Mucosa of rectum (tissue), 2 donors: ENCODE measurements around the gene SLC23A2.
A peak's percentile ranks its signal among the peaks of the same experiment; 100 is the strongest.

ENCODE experiments used
- H3K27ac ChIP-seq, 2 donors: one replicate each; pipeline ENCODE4 v1.7.0; 2013; ENCODE audit warnings: inconsistent platforms in 2 of 2, low read depth in 2 of 2, low read length in 2 of 2
- H3K27me3 ChIP-seq, 2 donors: one replicate each; pipeline ENCODE4 v1.7.0; 2013; ENCODE audit warnings: low read length in 2 of 2; ENCODE audit not compliant: control insufficient read depth in 2 of 2, insufficient read depth in 2 of 2
- H3K36me3 ChIP-seq, 2 donors: one replicate each; pipeline ENCODE4 v1.7.0; 2013; ENCODE audit warnings: low read length in 2 of 2; ENCODE audit not compliant: control insufficient read depth in 2 of 2, insufficient read depth in 2 of 2
- H3K4me1 ChIP-seq, 2 donors: one replicate each; pipeline ENCODE4 v1.7.0; 2013; ENCODE audit warnings: low read length in 2 of 2, mild to moderate bottlenecking in 1 of 2; ENCODE audit not compliant: control insufficient read depth in 2 of 2, insufficient read depth in 2 of 2
- H3K4me3 ChIP-seq, 2 donors: one replicate each; pipeline ENCODE4 v1.7.0; 2013; ENCODE audit warnings: low read length in 2 of 2
- H3K9ac ChIP-seq, 2 donors: one replicate each; pipeline ENCODE4 v1.7.0; 2013; ENCODE audit warnings: low read length in 2 of 2, low read depth in 1 of 2, mild to moderate bottlenecking in 1 of 2
- H3K9me3 ChIP-seq, 2 donors: one replicate each; pipeline ENCODE4 v1.7.0; 2013; ENCODE audit warnings: low read length in 2 of 2; ENCODE audit not compliant: control insufficient read depth in 2 of 2
- donor health status: healthy.
- donor health status: Normal muscosa, but diverticular disease.

SLC23A2 gene

DNA sequence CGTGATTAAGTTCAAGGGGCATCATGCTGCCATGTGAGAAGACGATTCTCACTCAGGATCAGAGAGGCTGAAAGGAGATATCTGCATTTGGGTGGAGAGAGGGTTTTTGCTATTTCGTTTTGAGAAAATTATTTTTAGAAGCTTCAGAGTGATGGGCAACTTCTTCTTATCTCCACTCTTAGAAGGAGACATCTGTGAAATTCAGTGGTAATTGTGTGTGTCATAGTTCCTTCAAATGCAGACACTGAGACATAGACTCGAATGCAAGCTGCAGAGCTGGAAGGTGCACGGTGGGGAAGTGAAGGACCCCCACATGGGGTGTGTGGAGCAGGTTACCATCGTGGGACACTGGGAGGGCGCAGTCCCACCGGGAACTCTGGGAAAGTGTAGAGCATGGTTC lies 162.8 kb downstream of the SLC23A2 start:
- Histone ChIP-seq H3K27ac (no peak overlapping the region), H3K4me3 (no peak overlapping the region), H3K9ac (no peak overlapping the region), H3K27me3 (no peaks in the 10 kb centered on the region), H3K36me3 (no peaks in the 10 kb centered on the region), H3K4me1 (no peaks in the 10 kb centered on the region), H3K9me3 (no peaks in the 10 kb centered on the region)

DNA sequence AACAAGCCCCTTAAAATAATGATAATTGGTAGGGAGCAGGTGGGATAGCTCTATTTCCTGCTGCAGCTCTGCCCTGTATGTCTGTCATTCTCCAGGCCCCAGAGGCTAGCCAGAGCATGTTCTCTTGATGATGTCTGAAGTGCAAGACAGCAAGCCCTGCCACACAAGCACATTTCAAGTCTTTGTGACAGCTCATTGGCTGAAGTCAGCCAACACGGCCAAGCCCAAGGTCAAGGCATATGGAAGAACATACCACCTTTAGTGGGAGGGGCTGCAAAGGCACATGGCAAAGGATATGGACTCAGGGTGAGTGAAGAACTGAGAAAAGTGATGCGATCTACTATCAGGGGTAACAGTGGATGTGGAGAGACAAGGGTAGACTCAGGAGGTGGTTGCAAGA lies 163.6 kb downstream of the SLC23A2 start:
- no peaks in the 10 kb centered on the region for H3K9me3 ChIP-seq
- H3K4me1 ChIP-seq: no peaks in the 10 kb centered on the region
- no peaks in the 10 kb centered on the region for H3K36me3 ChIP-seq
- H3K27ac ChIP-seq: no peak overlapping the region
- no peak overlapping the region for H3K4me3 ChIP-seq
- no peaks in the 10 kb centered on the region for H3K27me3 ChIP-seq
- H3K9ac ChIP-seq: no peak overlapping the region

DNA sequence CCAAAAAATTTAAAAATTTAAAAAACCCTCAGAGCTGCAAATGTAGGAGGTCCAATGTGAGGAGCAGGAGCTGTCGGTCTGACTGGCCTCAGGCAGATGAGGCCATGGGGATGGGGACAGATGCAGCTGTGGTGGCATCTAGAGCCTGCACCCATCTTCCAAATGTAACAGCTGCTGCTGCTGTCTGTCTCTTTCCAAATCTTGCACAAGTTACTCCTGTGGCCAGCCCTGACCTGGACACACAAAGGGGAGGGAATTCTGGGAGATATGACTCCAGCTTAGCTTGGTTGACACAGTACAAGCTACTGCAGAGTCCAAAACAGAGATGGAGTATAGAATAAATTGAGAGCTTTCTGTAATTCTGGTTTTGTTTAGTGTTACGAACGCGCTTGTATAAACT lies 164.4 kb downstream of the SLC23A2 start:
- H3K27ac ChIP-seq: no peak overlapping the region
- H3K27me3 ChIP-seq: no peaks in the 10 kb centered on the region
- H3K4me1 ChIP-seq: no peaks in the 10 kb centered on the region
- no peaks in the 10 kb centered on the region for H3K9me3 ChIP-seq
- no peak overlapping the region for H3K9ac ChIP-seq
- H3K4me3 ChIP-seq: no peak overlapping the region
- no peaks in the 10 kb centered on the region for H3K36me3 ChIP-seq

DNA sequence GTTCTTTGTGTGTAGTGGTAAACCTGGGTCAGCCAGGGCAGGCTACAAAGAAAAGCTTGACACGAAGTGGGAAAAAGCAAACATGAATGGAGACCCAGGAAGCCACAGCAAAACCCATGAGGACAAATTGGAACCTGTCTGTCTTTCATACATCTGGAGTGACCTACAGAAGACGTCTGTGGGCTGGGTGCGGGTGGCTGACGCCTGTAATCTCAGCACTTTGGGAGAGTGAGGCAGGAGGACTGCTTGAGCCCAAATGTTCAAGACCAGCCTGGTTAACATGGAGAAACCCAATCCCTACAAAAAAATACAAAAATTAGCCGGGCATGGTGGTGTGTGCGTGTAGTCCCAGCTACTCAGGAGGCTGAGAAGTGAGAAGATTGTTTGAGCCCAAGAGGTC lies 164.8 kb downstream of the SLC23A2 start:
- Histone ChIP-seq H3K27ac (no peak overlapping the region), H3K9me3 (no peaks in the 10 kb centered on the region)

DNA sequence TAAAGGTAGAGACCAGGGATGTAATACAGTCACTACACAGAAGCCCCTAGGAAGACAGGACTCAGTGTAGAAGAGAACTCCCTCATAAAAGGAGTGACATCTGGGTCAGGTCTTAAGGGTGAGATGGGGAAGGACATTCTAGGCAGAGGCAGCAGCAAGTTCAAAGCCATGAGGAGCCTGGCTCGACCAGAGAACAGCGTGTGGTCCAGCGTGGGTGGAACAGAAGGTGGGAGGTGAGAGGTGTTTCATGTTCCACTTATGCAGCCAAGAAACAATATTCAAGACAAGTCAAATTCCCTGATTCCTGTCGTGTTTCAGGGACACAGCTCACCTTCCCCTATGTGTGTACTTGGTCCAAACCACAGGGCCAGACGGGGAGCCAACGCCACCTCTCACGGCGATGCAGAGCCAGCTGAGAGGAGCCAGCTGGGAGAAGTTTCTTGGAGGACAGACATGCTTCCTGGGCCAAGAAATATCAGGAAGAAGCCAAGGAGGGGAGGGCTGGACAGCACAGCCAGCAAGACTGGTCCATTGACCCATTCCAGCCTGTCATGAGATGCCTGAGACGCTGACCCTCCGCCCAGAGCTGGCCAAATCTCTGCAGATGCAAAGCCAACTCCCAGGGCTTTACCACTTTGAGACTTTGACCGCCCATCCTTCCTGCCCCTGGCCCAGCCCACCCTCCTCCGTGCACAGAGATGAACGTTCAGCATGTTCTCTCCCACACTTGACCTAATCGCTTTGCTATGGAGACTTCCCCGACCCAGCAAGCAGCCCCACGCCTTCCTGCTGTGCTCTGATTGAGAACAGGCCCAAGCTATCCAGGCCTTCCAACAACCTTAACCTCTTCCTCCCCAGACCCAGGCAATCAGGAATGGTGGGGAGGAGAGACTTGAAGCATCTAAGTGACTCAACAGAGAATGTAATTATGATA lies 165.8 kb downstream of the SLC23A2 start:
- Histone ChIP-seq H3K4me3 (no peak overlapping the region), H3K9me3 (no peaks in the 10 kb centered on the region), H3K9ac (no peak overlapping the region), H3K4me1 (no peaks in the 10 kb centered on the region), H3K36me3 (no peaks in the 10 kb centered on the region), H3K27ac (no peak overlapping the region), H3K27me3 (no peaks in the 10 kb centered on the region)

More for the DNA sequence above, 164.8 kb downstream of the SLC23A2 start:
- H3K4me3 ChIP-seq: no peak overlapping the region
- no peak overlapping the region for H3K9ac ChIP-seq
- H3K27me3 ChIP-seq: no peaks in the 10 kb centered on the region
- no peaks in the 10 kb centered on the region for H3K36me3 ChIP-seq
- H3K4me1 ChIP-seq: no peaks in the 10 kb centered on the region

DNA sequence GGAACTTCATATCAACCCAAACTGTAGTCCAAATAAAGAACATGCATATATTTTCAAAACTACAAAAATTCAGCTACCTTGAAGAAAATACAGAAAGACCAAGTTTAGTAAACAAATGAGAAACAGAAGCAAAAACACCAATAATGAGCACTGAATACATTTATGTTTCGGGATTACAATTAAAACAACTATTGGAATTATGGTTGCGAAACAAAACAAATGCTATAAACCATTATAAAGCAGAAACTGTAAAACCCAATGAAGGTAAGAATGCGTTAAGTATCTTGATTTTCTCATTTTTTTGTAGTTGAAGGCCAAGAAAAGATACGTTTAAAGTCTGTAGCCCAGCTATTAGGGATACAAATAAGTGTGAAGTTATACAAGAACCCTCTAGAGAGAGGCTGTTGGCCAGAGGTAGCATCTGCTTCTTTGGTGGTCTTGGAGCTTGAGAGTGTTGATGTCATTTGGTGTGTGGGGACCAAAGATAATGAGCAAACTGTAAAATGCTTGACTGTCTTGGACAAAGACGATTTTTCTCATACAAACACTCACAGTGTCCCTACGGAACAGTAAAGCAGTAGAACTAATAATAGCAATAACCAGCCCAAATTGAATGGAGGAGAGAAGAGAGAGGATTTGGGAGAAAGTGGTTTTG lies 168.1 kb downstream of the SLC23A2 start:
- no peaks in the 10 kb centered on the region for H3K36me3 ChIP-seq
- no peaks in the 10 kb centered on the region for H3K4me1 ChIP-seq
- no peaks in the 10 kb centered on the region for H3K9me3 ChIP-seq
- no peak overlapping the region for H3K9ac ChIP-seq
- H3K4me3 ChIP-seq: no peak overlapping the region
- no peak overlapping the region for H3K27ac ChIP-seq
- H3K27me3 ChIP-seq: no peaks in the 10 kb centered on the region

DNA sequence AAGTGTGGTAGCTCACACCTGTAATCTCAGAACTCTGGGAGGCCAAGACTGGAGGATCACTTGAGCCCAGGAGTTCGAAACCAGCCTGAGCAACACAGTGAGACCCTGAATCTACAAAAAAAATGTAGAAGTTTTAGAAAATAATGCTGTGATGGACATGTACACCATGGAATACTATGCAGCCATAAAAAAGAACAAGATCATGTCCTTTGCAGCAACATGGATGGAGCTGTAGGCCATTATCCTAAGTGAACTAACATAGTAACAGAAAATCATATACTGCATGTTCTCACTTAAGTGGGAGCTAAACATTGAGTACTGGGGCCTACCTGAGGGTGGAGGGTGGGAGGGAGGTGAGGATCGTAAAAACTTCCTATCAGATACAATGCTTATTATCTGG lies 168.8 kb downstream of the SLC23A2 start:
- Histone ChIP-seq H3K27me3 (no peaks in the 10 kb centered on the region), H3K4me1 (no peaks in the 10 kb centered on the region), H3K36me3 (no peaks in the 10 kb centered on the region), H3K27ac (no peak overlapping the region), H3K4me3 (no peak overlapping the region), H3K9me3 (no peaks in the 10 kb centered on the region), H3K9ac (no peak overlapping the region)

DNA sequence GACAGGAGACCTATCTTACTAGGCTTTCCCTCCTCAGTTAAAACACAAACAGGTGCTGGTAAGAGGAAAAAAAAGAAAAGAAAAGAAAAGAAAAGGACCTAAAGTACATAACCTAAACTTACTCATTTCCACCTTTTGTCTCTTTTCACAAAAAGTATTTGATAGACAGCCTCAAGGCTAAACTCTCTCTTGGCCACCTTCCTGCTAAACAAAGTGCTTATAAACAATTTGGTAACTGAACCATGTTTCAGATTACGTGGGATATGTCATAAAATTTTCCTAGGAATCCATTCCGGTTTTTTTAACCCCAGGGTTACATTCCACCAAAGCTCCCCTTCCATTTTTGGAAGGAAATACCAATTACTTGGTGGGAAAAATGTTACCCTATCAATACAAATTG lies 170.6 kb downstream of the SLC23A2 start:
- Histone ChIP-seq H3K27me3 (no peaks in the 10 kb centered on the region), H3K4me3 (no peak overlapping the region), H3K9ac (no peak overlapping the region), H3K36me3 (no peaks in the 10 kb centered on the region), H3K4me1 (no peaks in the 10 kb centered on the region), H3K9me3 (no peaks in the 10 kb centered on the region), H3K27ac (no peak overlapping the region)

DNA sequence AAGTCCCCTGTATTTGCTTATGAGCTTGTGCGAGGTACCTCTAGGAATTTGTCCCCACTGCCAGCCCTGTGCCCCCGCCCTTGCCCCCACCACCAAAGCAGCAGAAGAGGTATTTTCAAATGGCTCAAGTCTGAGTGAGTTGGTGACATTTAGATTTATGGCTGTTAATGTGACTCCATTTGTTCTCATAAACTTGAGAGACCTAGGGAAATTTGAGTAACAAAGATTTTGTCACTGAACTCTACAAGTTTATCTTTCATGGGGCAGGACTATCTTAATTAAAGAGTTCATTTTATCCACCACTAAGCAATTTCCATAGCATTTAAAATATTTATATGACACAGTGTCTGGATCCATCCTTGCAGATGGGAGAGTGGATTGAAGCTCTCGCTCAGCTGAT lies 171.1 kb downstream of the SLC23A2 start:
- Histone ChIP-seq H3K4me3 (no peak overlapping the region), H3K27me3 (no peaks in the 10 kb centered on the region), H3K9ac (no peak overlapping the region), H3K27ac (no peak overlapping the region), H3K9me3 (no peaks in the 10 kb centered on the region), H3K36me3 (no peaks in the 10 kb centered on the region), H3K4me1 (no peaks in the 10 kb centered on the region)

DNA sequence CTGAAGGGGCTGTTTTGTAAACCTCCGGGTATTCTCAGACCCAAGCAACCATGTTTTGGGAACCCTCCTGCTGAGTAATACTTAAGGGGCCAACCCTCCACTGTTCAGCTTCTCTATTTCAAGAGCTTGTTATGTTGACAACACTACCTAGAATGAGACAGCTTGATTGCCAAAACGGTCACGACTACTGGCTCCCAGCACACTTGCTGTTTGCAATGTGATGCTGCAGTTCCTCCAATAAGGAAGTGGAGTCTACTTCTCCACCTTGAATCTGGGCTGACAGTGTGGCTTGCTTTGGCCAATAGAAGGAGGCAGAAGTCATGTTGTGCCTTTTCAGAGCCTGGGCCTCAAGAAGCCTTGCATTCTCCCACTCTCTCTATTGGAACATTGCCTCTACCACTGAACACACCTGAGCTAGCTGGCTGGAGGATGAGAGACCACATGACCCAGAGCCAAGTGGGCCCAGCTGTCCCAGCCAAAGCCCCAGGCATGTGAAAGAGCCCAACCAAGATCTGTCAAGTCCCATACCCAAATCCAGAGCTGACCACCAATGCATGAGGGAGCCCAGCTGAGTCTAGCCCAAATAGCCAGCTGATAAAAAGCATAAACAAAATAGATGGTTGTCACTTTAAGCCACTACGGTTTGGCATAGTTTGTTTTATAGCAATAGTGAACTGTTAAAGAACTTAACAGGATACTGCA lies 171.6 kb downstream of the SLC23A2 start:
- H3K27ac ChIP-seq: peak overlapping the region in 1 of 2 donors; percentile 11

More for the DNA sequence above, 171.6 kb downstream of the SLC23A2 start:
- H3K36me3 ChIP-seq: no peaks in the 10 kb centered on the region
- no peaks in the 10 kb centered on the region for H3K27me3 ChIP-seq
- H3K9me3 ChIP-seq: no peaks in the 10 kb centered on the region
- no peaks in the 10 kb centered on the region for H3K4me1 ChIP-seq
- H3K9ac ChIP-seq: no peak overlapping the region
- H3K4me3 ChIP-seq: no peak overlapping the region
